Stimulated activated CD8-positive, alpha-beta memory T cell treated with anti-CD3 and anti-CD28 coated beads, Interleukin-12 subunit alpha, Interleukin-12 subunit beta, amount 100 ng/mL, for 1 hour (primary cell): ENCODE results near the gene EP400.

Experiments
- DNase-seq: peaks from one replicate; pipeline ENCODE4 v3.0.0-alpha.2; 2020; ENCODE audit warnings: low read depth

EP400 gene, protein sequence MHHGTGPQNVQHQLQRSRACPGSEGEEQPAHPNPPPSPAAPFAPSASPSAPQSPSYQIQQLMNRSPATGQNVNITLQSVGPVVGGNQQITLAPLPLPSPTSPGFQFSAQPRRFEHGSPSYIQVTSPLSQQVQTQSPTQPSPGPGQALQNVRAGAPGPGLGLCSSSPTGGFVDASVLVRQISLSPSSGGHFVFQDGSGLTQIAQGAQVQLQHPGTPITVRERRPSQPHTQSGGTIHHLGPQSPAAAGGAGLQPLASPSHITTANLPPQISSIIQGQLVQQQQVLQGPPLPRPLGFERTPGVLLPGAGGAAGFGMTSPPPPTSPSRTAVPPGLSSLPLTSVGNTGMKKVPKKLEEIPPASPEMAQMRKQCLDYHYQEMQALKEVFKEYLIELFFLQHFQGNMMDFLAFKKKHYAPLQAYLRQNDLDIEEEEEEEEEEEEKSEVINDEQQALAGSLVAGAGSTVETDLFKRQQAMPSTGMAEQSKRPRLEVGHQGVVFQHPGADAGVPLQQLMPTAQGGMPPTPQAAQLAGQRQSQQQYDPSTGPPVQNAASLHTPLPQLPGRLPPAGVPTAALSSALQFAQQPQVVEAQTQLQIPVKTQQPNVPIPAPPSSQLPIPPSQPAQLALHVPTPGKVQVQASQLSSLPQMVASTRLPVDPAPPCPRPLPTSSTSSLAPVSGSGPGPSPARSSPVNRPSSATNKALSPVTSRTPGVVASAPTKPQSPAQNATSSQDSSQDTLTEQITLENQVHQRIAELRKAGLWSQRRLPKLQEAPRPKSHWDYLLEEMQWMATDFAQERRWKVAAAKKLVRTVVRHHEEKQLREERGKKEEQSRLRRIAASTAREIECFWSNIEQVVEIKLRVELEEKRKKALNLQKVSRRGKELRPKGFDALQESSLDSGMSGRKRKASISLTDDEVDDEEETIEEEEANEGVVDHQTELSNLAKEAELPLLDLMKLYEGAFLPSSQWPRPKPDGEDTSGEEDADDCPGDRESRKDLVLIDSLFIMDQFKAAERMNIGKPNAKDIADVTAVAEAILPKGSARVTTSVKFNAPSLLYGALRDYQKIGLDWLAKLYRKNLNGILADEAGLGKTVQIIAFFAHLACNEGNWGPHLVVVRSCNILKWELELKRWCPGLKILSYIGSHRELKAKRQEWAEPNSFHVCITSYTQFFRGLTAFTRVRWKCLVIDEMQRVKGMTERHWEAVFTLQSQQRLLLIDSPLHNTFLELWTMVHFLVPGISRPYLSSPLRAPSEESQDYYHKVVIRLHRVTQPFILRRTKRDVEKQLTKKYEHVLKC (N-terminal part only)

DNA sequence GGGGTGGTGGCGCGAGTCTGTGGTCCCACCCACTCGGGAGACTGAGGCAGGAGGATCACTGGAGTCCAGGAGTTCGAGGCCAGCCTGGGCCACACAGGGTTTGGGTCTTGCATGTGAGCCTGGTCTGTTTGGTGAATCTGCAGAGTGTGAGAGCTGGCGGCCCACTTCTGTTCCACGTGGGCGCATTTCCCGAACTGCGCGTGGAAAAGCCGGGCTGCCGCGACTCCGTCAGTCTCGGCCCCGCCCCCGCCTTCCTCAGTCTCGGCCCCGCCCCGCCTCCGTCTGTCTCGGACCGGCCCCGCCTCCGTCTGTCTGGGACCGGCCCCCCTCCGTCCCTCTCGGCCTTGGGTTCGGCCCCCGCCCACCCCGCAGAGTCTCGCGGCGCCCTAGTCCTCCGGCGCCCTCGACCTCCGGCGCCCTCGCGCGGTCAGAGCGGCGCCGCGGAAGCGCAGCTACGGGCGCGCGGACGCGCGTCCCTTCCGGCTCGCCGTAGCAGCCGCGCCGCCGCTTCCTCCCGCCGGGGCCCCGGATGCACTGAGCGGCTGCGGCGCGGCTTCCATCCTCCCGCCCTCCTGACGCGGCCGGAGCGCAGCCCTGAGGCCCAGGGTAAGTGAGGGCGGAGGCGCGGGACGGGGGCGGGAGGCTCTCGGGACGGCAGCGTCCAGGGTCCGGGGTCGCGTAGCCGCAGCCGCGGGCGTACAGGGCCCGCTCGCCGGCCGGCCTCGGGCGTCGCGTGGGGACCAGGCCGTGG lies at the start of gene EP400:
EP400 (plus strand) TSS at position 512 of the 751 bp plus-strand sequence. CDS start 10,678 bp downstream, outside the sequence.
- peak; percentile 93 for DNase-seq

- DNase-seq = no peak
These were observed 49.3 kb upstream of the EP400 start for GRCh38 chr12:131900397-131900796.

DNA sequence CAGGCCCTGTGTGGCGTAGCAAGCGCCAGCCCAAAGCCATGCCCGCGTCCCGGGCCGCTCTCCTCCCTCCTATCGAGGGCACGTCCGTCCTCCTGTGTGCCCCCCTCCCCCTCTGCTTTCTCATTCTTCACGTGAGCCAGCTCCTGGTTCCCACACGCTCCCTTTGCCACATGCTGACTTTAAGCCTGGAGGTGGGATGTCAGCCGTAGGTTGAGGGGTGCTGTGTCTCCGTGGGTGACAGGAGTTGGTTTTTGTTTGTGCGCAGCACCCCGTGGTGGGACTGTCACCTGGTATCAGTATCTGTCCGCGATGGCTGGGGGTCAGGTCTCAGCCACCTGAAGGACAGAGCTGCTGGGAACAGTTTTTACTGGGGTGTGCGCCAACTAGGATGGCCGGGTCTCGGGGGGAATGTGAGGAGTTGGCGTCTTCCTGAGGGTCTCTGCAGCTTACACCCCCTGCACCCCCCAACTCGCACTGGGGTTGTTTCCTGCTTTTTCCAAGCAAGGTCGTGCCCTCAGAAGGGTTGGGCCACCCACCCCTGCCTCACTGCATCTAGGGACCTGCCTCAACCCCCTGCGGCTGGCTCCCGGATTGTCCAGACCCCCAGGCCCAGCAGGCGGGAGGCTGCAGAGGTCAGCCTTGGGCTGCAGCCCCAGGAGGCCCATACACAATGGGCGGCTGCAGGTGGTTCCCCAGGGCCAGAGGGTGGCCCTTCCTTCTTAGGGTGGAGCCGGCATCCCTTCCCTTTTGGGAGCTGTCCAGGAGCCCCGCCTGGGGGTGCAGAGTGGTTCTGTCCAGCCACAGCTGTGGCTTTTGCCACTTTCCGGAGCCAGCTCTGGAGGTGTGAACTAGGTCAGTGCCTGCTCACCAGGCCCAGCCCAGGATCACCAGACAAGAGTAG lies 48.1 kb upstream of the EP400 start:
- DNase-seq = no peak

GRCh38 chr12:131902332-131903241 lies 47.2 kb upstream of the EP400 start:
- DNase-seq = no peak

GRCh38 chr12:131903270-131904255 lies 46.2 kb upstream of the EP400 start:
- no peak for DNase-seq

- no peak for DNase-seq
These were observed 45.4 kb upstream of the EP400 start for GRCh38 chr12:131904346-131904745.

GRCh38 chr12:131905081-131905629 lies 44.6 kb upstream of the EP400 start:
- no peak for DNase-seq

GRCh38 chr12:131905630-131906091 lies 44.1 kb upstream of the EP400 start:
- no peak for DNase-seq

DNA sequence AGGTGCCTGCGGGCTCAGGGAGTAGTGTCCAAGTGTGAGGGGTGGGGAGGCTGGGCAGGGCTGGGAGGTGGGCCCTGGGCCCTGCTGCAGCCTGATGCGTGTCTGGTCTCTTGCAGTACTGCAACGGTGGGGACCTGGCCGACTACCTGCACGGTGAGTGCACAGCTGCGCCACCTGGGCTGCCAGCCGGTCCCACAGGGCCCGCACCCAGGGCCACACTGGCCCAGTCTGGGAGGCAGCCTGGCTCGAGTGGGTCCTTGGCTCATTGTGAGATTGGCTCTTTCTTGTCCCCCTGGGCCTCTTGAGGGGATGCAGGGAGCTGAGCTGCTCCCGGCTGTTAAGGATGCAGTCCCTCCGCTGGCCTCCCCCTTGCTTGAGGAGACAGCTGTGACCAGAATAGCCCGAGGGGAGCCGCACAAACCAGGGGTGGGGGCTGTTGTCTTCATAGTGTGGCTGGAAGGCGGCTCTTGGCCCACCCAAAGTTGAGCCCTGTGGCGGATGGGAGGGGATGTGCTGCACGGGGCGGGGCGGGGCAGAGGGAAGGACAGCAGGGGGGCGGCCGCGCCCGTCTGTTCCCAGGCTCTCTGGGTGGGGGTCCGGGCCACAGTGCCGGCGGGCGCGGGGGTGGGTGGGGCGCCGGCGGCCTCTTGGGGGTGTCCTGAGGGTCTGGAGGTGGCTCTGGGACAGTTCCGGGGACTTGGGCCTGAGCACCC lies 42.2 kb upstream of the EP400 start:
- no peak for DNase-seq

DNA sequence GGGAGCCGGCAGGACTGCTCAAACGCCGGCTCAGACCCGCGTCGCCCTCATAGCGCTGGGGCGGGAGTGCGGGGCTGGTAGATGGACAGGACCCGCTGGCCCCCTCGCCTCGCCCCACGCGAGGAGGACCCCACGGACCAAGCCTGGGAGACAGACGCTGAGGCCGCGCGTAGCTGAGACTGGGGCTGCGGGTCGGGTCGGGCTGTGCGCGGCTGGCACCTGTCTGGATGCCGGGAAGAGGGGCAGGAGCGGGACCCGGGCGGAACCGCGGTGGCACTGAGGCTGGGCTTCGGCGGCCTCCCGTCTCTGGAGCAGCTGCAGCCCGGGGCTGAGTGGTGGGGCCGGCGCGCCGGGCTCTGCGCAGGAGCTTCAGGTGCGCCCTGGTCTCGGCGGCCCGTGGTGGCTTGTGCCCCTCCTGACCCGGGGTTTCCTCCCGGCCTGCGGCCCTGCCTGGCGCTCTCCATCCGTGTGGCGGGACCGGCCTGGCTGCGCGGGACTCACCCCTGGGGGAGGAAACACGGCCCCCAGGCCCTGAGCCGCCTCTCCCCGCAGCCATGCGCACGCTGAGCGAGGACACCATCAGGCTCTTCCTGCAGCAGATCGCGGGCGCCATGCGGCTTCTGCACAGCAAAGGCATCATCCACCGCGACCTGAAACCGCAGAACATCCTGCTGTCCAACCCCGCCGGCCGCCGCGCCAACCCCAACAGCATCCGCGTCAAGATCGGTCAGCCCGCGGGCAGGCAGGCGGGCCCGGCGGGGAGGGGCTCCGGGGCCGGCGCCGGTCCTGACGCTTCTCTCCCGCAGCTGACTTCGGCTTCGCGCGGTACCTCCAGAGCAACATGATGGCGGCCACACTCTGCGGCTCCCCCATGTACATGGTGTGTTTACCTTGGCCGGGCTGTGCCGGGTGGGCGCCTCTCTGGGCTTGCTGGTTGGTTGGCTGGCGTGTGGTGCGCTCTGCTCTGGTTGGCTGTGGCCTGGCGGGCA lies 41.4 kb upstream of the EP400 start:
- DNase-seq = no peak

GRCh38 chr12:131909081-131909751 lies 40.5 kb upstream of the EP400 start:
- DNase-seq = no peak

GRCh38 chr12:131909752-131910219 lies 40.0 kb upstream of the EP400 start:
- no peak for DNase-seq

DNA sequence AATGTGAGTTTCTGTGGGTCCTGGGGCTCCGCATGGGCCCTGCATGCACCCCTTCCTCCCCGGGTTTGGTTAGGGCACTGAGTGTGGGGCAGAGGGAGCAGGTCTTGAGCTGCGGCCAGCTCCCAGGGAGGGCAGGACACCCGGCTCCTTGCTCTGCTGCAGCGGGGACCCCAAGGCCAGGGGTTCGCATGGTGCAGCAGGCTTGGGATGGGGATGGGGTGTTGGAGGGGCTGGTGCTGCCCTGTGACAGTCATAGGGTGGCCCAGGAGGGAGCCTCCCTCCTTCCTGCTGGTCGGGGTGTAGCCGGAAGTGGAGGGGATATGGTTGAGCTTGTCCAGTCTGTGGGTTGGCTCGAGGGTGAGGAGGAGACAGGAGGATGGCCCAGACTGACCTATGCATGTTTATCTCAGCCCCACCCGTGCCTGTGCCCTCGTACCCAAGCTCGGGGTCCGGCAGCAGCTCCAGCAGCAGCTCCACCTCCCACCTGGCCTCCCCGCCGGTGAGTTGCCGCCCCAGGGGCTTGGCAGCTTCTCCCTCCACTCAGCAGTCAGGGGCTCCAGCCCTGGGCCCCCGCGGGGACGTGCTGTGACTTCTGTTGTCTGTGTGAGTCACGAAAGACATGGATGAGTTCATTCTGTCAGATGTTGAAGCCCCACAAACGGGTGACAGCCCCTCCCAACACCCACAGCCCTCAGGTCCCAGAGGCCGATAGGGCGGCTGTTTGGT lies 39.3 kb upstream of the EP400 start:
- no peak for DNase-seq

DNA sequence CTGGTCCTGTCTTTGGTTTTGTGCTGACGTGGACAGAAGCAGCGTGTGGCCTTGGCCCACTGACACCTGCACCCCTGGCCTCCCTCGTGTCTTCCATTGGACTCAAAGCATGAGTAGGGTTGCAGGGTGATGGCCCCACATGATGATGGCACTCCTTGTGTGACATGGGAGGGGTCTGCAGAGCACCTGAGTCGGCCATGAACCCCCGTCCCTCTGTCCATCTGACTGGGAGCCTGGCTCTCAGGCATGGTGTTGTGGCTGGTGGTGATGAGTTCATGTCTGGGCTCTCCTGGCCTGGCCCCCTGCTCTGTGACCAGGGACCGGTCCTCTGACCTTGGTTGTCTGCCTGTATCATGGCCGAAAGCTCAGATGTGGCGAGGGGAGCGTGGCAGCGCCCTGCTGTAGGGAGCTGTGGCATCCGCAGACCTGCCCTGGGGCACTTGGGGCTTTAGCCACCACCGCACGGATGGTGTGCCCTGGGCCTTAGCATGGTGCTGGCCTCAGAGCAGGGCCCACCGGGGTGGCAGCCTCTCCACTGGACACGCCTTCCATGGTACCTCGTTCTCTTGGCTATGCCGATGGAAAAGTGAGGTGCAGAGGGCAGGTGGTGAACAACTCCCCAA lies 38.6 kb upstream of the EP400 start:
- no peak for DNase-seq
